HG02623 (cell line): Measurements from ENCODE around the gene GPATCH2.
"Not testable (repeated sequence)": the region's sequence is repeated elsewhere in the genome, so short reads cannot be mapped to it uniquely, and the experiment has no call there.

Source experiments
- ATAC-seq: cut with Tn5 transposase; IDR thresholded peaks from one replicate; pipeline ENCODE4 v1.9.1; 2021; ENCODE audit warnings: moderate library complexity; ENCODE audit not compliant: unreplicated experiment

Gene GPATCH2

GRCh38 chr1:217584286-217584811 is 46.5 kb downstream of the GPATCH2 start:
- not testable (repeated sequence) for ATAC-seq

- ATAC-seq, result no peak
Measured at GRCh38 chr1:217577336-217577735, 53.6 kb downstream of the GPATCH2 start.

- ATAC-seq, result no peak
Measured at GRCh38 chr1:217574265-217574949, 56.5 kb downstream of the GPATCH2 start.

- no peak for ATAC-seq
Measured at GRCh38 chr1:217569021-217569420, 61.9 kb downstream of the GPATCH2 start.

GRCh38 chr1:217568200-217568599 is 62.7 kb downstream of the GPATCH2 start:
- ATAC-seq, result no peak

GRCh38 chr1:217564833-217565232 is 66.1 kb downstream of the GPATCH2 start:
- no peak for ATAC-seq

- ATAC-seq, result no peak
Measured at GRCh38 chr1:217564207-217564606, 66.7 kb downstream of the GPATCH2 start.

- no peak for ATAC-seq
Measured at GRCh38 chr1:217563179-217563578, 67.7 kb downstream of the GPATCH2 start.

GRCh38 chr1:217562229-217562878 is 68.5 kb downstream of the GPATCH2 start:
- no peak for ATAC-seq

- no peak for ATAC-seq
Measured at GRCh38 chr1:217561446-217561845, 69.4 kb downstream of the GPATCH2 start.

- no peak for ATAC-seq
Measured at GRCh38 chr1:217554849-217555248, 76.0 kb downstream of the GPATCH2 start.

GRCh38 chr1:217553949-217554509 is 76.9 kb downstream of the GPATCH2 start:
- no peak for ATAC-seq

GRCh38 chr1:217552339-217552951 is 78.4 kb downstream of the GPATCH2 start:
- ATAC-seq, result no peak

- peak; percentile 93 for ATAC-seq
Measured at GRCh38 chr1:217542837-217543236, 88.1 kb downstream of the GPATCH2 start.

- no peak for ATAC-seq
Measured at GRCh38 chr1:217542136-217542777, 88.6 kb downstream of the GPATCH2 start.

GRCh38 chr1:217540321-217540720 is 90.6 kb downstream of the GPATCH2 start:
- ATAC-seq, result no peak

- ATAC-seq, result no peak
Measured at GRCh38 chr1:217539510-217539909, 91.4 kb downstream of the GPATCH2 start.

- no peak for ATAC-seq
Measured at GRCh38 chr1:217535601-217536377, 95.1 kb downstream of the GPATCH2 start.

GRCh38 chr1:217534566-217534965 is 96.3 kb downstream of the GPATCH2 start:
- no peak for ATAC-seq

- no peak for ATAC-seq
Measured at GRCh38 chr1:217528271-217528670, 102.6 kb downstream of the GPATCH2 start.
